GM12872 (cell line): Measurements from ENCODE around the gene SOHLH2.

Experiments
- TF ChIP-seq, protein P1 (sequence below): IDR thresholded peaks from 3 replicates; pipeline ENCODE4 v1.5.1; 2011; ENCODE audit warnings: low read depth, mild to moderate bottlenecking, low read length, moderate library complexity; ENCODE audit not compliant: insufficient read depth

The SOHLH2 gene

DNA sequence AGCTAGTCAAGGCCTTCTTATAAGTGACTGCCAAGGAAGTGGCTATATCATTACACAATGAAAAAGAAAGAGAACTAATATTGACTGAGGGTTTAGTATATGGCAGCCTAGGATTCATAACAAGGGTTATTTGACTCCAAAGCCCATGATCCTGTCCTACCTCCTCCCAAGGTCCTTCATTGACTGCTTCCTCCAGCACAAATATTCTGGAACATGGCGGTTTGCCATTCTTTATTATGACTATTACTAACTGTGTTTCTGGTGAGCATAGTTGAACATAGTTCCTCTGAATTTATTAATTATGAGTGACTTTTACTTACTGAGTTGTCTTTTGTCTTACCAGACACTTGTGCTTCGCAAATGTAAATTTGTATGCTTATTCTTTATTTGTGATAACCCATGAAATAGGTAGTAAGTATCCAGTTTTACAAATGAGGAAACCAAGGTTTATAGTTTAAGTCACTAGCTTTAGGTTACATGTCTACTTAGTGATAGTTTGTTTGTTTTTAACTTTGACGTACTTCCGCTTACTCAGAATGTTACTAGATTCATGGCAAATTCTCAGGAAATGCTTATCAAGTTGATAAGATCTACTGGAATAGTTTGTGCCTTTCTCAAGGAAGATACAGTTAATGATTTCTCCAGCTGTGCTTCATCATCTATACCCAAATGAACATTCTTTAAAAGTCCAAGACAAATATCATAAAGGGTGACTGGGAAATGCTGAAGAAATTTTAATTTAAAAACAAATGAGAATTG, 67.7 kb downstream of the SOHLH2 start:
- TF ChIP-seq, protein P1, sequence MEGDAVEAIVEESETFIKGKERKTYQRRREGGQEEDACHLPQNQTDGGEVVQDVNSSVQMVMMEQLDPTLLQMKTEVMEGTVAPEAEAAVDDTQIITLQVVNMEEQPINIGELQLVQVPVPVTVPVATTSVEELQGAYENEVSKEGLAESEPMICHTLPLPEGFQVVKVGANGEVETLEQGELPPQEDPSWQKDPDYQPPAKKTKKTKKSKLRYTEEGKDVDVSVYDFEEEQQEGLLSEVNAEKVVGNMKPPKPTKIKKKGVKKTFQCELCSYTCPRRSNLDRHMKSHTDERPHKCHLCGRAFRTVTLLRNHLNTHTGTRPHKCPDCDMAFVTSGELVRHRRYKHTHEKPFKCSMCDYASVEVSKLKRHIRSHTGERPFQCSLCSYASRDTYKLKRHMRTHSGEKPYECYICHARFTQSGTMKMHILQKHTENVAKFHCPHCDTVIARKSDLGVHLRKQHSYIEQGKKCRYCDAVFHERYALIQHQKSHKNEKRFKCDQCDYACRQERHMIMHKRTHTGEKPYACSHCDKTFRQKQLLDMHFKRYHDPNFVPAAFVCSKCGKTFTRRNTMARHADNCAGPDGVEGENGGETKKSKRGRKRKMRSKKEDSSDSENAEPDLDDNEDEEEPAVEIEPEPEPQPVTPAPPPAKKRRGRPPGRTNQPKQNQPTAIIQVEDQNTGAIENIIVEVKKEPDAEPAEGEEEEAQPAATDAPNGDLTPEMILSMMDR = no peak

DNA sequence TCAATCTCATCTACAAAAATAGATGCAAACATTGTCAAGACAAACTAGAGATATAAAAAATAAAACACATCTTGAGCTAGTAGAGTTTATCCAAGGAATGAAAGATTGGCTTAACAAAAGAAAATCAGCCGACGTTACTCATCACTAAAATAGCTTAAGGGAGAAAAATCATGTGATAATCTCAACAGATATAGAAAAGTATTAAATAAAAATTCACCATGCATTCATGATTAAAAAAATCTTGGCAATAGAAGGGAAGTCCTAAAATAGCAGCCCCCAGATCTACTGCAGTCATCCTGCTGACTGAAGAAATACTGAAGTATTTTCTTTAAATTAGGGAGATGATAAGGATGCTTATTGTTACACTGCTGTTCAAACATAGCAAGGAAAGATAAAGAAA, 70.6 kb downstream of the SOHLH2 start:
- TF ChIP-seq, protein P1 = no peak

DNA sequence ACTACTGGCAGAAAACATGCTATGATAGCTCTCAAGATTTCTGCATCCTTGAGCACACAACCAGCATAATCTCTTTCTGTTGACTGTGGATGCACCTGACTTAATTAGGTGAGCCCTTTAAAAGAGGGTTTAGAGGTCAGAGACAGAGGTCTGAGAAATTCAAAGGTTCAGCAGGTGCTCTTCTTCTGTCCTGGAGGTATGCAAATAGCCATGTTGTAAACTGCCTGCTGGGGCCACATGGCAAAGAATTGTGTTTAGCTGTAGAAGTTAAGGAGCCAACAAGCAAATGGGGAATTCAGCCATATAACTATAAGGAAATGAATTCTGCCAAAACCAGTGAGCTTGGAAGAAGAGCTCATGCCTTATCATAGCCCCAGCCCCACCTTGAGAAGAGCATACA, 71.6 kb downstream of the SOHLH2 start:
- TF ChIP-seq, protein P1 = no peak

- TF ChIP-seq, protein P1 = no peak
Measured at GRCh38 chr13:36135876-36136275, 78.5 kb downstream of the SOHLH2 start.

GRCh38 chr13:36134632-36135031, 79.7 kb downstream of the SOHLH2 start:
- TF ChIP-seq, protein P1 = no peak

DNA sequence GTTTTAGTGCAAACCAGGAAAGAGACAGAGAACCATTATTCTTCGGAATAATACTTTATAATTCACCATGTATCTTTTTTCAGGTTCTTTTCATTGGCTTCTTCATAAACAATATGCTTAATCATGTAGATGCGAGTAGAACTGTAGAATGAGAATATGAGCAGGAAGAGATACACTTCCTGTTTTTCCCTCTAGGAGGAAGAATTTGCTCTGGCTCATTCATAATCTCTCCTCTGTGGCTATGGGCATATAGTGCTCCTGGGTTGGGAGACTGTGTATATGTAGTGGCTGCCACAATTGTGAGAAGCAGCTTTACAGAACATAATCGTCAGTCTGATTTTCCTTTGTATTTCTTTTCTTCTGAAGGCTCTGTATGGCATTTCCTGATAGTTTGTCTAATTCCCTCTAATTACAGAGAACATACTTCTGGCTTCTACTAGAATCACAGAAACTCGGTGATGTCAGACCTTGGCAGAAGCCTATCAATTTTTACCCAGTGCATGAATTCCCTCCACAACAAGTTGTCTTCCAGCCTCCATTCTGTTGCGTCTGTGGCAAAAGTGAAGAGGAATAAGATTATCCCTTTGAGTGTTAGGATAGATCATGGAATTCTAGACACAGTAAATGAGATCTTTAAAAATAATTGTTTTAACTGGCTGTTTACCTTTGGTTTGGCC, 80.3 kb downstream of the SOHLH2 start:
- TF ChIP-seq, protein P1 = no peak

DNA sequence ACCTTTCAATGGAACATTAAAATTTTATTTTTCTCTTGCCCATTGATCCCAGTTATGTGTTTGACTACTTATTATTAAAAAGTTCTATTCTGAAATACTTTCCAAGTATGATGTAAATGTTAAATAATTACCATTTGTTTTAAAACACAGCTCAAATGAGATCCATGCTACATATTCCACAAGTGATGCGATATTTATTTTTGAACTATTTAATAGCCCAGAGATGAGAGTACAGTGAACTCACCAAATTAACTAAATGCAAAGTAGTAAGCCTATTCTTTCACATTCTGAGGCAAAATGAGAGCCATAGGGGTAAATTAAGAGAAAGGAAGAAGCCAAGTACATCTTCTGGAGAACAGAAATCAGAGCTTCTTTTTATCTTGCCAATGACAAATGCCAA, 82.0 kb downstream of the SOHLH2 start:
- TF ChIP-seq, protein P1 = no peak
